ENCODE data around the gene GRK5.

The GRK5 gene

DNA sequence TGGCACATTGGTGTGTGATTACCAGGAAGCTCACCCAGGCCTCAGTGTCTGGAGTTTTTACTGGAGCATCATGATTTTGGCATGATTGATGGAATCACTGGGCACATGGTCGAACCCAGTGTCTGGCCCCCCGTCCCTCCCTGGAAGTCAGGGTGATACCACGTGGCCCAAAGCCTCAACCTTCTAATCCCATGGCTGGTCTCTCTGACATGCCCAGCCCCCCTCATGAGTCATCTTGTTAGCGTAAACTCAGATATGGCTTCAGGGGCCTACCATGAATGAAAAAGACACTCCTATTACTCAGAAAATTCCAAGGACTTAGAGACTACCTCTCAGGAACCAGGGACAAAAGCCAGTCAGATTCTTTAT is 109.3 kb downstream of the GRK5 start:
- DNase-seq (ENCODE audit: low spot score) = peak; percentile 81
- ChIA-PET POLR2A (ENCODE audit: low non-redundant PET) (interaction anchor here (0.6 to 1.3 kb wide), 2 partner anchors 9 to 236 kb away, joined by 3 read pairs; no protein-coding TSS in a partner anchor), CTCF (interaction anchor here (0.5 to 0.6 kb wide), 2 partner anchors 170 to 174 kb away, joined by 3 to 4 read pairs; no protein-coding TSS in a partner anchor)
- peak overlapping the region; percentile 80 for H3K27ac ChIP-seq
- TF ChIP-seq, protein P1, sequence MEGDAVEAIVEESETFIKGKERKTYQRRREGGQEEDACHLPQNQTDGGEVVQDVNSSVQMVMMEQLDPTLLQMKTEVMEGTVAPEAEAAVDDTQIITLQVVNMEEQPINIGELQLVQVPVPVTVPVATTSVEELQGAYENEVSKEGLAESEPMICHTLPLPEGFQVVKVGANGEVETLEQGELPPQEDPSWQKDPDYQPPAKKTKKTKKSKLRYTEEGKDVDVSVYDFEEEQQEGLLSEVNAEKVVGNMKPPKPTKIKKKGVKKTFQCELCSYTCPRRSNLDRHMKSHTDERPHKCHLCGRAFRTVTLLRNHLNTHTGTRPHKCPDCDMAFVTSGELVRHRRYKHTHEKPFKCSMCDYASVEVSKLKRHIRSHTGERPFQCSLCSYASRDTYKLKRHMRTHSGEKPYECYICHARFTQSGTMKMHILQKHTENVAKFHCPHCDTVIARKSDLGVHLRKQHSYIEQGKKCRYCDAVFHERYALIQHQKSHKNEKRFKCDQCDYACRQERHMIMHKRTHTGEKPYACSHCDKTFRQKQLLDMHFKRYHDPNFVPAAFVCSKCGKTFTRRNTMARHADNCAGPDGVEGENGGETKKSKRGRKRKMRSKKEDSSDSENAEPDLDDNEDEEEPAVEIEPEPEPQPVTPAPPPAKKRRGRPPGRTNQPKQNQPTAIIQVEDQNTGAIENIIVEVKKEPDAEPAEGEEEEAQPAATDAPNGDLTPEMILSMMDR (conservative IDR thresholded peaks at IDR 0.05; ENCODE audit: low read depth) = no peak

DNA sequence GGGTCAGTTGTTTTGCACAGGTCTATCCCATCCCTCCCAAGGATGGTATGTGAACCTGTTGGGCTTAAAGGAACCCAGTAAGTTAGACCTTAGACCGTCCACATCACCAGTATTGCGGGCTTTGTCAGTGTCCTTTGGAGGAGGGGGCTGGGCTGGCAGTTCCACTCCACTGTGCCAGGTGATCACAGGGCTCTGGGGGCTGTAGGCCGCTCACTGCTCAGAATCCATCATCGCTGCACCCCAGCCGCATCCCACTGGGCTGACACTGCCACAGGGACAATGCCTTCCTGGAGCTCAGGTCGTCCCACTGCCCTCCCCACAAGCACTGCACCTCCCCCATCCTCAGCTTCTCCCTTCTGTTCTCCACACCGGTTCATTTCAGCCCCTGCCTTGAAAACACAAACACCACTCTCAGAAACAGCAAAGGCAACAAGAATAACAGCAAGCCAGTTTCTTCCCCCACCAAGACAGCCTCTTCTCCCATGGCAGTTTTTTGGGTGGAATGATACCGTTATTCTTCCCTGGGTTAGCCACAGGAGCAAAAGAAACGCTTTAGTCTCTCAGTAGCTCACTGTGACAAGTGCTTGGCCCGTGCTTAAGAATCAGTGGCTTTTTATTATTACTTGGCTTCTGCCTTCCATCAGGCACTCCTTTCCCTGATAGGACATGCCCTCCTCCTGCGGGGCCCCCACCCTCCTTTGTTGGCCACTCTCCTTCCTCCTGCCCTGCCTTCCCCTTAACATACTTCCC is 111.2 kb downstream of the GRK5 start:
- H3K27ac ChIP-seq = no peak overlapping the region
- DNase-seq (ENCODE audit: low spot score) = no peak
- TF ChIP-seq, protein P1 (conservative IDR thresholded peaks at IDR 0.05; ENCODE audit: low read depth) = no peak
- ChIA-PET POLR2A (ENCODE audit: low non-redundant PET) (no interaction called here), CTCF (interaction anchor here (0.5 to 0.8 kb wide), 3 partner anchors 99 to 605 kb away, joined by 4 to 5 read pairs (median 4); no protein-coding TSS in a partner anchor)

DNA sequence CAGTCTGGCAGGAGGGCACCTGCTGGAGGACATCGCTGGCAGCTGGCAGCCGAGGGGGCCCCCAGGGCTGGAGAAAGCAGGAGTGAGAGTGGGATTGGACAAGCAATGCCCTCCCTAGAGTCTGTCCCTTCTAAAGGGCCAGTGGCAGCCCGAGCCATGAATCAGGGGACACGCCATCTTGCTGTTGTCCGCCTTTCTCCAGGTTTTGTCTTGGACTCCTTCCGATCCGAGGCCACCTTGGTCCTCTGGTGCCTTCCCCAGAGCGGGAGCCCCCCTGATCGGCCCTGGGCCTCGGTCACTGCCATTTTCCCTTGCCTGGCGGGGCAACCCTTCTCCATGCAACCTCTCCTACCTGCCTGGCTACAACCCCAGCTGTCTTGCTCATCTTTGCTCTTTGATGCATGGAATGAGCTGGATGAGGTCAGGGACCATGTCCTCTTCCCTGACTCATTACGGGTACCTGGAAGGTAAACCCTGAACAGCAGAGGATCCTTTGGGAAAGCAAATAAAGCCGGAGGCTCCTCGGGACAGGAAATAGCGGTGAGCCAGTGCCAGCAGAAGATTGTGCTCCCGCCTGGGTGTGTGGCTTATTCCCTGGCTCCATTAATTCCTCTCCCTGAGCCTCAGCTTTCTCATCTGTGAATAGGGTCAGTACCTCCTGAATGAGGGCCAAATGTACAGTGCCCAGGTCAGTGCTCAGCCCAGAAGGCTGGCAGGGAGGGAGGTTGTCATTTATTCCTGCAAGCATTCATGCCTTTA is 112.0 kb downstream of the GRK5 start:
- ChIA-PET POLR2A (ENCODE audit: low non-redundant PET) (no interaction called here), CTCF (interaction anchor here (0.5 kb wide), 1 partner anchor 605 kb away, joined by 4 read pairs; no protein-coding TSS in a partner anchor)
- DNase-seq (ENCODE audit: low spot score) = peak; percentile 67
- TF ChIP-seq, protein P1 (conservative IDR thresholded peaks at IDR 0.05; ENCODE audit: low read depth) = no peak
- no peak overlapping the region for H3K27ac ChIP-seq

DNA sequence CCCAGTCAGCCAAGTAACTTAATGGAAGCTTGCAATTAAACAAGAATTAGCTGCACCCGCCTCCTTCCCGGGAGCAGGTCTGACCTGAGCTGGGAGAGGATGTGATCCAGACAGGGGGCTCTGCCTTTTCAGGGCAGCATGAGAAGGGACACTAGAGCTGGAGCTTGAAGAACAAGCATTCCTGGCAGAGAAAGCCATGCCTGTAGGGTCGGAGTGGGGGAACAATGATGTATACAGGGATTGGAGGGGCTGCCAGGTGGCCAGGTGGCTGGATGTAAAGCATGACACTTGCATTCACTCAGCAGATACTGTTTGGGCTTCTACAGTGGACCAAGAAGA is 112.5 kb downstream of the GRK5 start:
- no peak overlapping the region for H3K27ac ChIP-seq
- TF ChIP-seq, protein P1 (conservative IDR thresholded peaks at IDR 0.05; ENCODE audit: low read depth) = no peak
- CTCF ChIA-PET = interaction anchor here (0.6 kb wide), 1 partner anchor 120 kb away, joined by 5 read pairs; no protein-coding TSS in a partner anchor
- POLR2A ChIA-PET (ENCODE audit: low non-redundant PET) = no interaction called here
- no peak for DNase-seq (ENCODE audit: low spot score)

DNA sequence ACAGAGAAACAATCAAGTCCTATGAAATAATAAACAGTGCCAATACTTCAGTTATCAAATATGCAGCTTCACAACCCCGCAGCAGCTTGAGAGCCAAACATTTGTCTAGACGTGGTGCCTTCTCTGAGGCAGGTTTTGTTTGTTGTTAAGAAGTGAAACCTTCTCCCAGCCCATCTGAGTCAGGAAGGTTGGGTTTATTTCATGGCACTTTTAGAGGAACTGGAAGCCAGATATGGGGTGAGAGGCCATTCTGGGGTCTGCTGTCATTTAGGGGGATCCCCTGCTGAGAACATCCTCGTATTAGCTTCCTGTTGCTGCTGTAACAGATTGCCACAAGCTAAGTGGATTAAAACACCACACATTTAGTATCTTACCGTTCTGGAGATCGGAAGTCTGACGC is 113.6 kb downstream of the GRK5 start:
- CTCF ChIA-PET = no interaction called here
- TF ChIP-seq, protein P1 (conservative IDR thresholded peaks at IDR 0.05; ENCODE audit: low read depth) = no peak
- POLR2A ChIA-PET (ENCODE audit: low non-redundant PET) = no interaction called here
- no peak for DNase-seq (ENCODE audit: low spot score)
- H3K27ac ChIP-seq = no peak overlapping the region

DNA sequence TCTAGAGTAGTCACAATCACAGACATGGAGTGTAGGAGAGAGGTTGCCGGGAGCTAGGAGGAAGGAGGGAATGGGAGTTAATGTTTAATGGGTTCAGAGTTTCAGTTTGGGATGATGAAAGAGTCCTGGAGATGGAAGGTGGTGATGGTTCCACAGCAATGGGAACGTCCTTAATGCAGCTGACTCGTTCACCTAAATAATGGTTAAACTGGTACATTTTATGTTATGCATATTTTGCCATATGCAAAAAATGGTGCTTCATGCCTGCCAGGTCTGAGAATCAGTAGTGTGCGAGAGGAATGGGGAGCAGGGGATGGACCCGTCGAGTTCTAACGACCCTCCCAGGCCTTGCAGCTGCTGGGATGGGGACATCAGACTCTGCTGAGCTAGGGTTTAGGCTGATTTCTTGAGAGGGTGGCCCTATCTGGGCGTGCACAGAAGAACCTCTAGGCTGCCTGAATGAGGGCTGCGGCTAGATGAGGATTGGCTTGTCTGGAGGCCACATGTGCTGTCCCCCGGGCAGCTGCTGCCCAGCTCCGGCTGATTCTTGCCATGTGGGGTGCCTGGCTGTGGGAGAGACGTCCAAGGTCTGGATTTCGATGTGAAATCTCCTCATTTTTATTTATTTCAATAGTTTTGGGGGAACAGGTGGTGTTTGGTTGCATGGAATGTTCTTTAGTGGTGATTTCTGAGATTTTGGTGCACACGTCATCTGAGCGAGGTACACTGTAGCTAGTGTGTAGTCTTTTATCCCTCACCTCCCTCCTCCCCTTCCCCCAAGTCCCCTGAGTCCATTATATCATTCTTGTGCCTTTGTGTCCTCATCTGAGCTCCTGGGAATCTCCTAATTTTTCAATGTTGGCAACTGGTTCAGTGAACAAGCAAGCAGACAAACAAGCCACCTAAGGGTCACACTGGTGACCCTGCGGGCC is 116.0 kb downstream of the GRK5 start:
- TF ChIP-seq, protein P1 (conservative IDR thresholded peaks at IDR 0.05; ENCODE audit: low read depth) = no peak
- H3K27ac ChIP-seq = no peak overlapping the region
- POLR2A ChIA-PET (ENCODE audit: low non-redundant PET) = no interaction called here
- CTCF ChIA-PET = interaction anchor here (0.6 to 0.7 kb wide), 4 partner anchors 16 to 1878 kb away, joined by 3 to 4 read pairs (median 3); no protein-coding TSS in a partner anchor
- DNase-seq (ENCODE audit: low spot score) = no peak
